NCI-H1092 treated with DMSO at 0.1 percent for 48 hours (cell line): ENCODE measurements around the gene HINT3.
"Not testable (repeated sequence)": the region's sequence is repeated elsewhere in the genome, so short reads cannot be mapped to it uniquely, and the experiment has no call there.

Experiments
- DNase-seq: peaks from one replicate; lab custom pipeline; 2025; lab: John Stamatoyannopoulos, UW

The HINT3 gene

GRCh38 chr6:125940247-125941041 lies 16.1 kb upstream of the HINT3 start:
- no peak for DNase-seq

GRCh38 chr6:125942672-125943527 lies 13.7 kb upstream of the HINT3 start:
- no peak for DNase-seq

- DNase-seq: no peak
Observed at GRCh38 chr6:125943528-125944433, 12.8 kb upstream of the HINT3 start.

GRCh38 chr6:125944434-125944816 lies 12.1 kb upstream of the HINT3 start:
- peak; percentile 2 for DNase-seq

- no peak for DNase-seq
Observed at GRCh38 chr6:125944896-125945295, 11.7 kb upstream of the HINT3 start.

GRCh38 chr6:125945378-125946141 lies 11.0 kb upstream of the HINT3 start:
- DNase-seq: no peak

- no peak for DNase-seq
Observed at GRCh38 chr6:125947615-125948014, 9.0 kb upstream of the HINT3 start.

- DNase-seq: no peak
Observed at GRCh38 chr6:125948455-125948854, 8.1 kb upstream of the HINT3 start.

- no peak for DNase-seq
Observed at GRCh38 chr6:125949069-125949468, 7.5 kb upstream of the HINT3 start.

- DNase-seq: no peak
Observed at GRCh38 chr6:125950293-125950692, 6.3 kb upstream of the HINT3 start.

GRCh38 chr6:125950716-125951115 lies 5.9 kb upstream of the HINT3 start:
- DNase-seq: not testable (repeated sequence)

GRCh38 chr6:125951323-125951722 lies 5.2 kb upstream of the HINT3 start:
- no peak for DNase-seq

- no peak for DNase-seq
Observed at GRCh38 chr6:125952764-125953501, 3.6 kb upstream of the HINT3 start.

- no peak for DNase-seq
Observed at GRCh38 chr6:125953502-125953875, 3.1 kb upstream of the HINT3 start.

GRCh38 chr6:125954735-125955339 lies 1.7 kb upstream of the HINT3 start:
- DNase-seq: no peak

GRCh38 chr6:125955973-125956372 lies 597 bp upstream of the HINT3 start:
- DNase-seq: no peak

GRCh38 chr6:125957391-125957693 lies 772 bp downstream of the HINT3 start:
- no peak for DNase-seq

GRCh38 chr6:125957845-125958244 lies 1.3 kb downstream of the HINT3 start:
- no peak for DNase-seq

GRCh38 chr6:125959041-125959440 lies 2.5 kb downstream of the HINT3 start:
- DNase-seq: no peak

GRCh38 chr6:125961117-125961516 lies 4.5 kb downstream of the HINT3 start:
- DNase-seq: no peak
